ENCODE measurements around the gene MSH4.
"Not testable (repeated sequence)": the region's sequence is repeated elsewhere in the genome, so short reads cannot be mapped to it uniquely, and the experiment has no call there.

Gene MSH4

DNA sequence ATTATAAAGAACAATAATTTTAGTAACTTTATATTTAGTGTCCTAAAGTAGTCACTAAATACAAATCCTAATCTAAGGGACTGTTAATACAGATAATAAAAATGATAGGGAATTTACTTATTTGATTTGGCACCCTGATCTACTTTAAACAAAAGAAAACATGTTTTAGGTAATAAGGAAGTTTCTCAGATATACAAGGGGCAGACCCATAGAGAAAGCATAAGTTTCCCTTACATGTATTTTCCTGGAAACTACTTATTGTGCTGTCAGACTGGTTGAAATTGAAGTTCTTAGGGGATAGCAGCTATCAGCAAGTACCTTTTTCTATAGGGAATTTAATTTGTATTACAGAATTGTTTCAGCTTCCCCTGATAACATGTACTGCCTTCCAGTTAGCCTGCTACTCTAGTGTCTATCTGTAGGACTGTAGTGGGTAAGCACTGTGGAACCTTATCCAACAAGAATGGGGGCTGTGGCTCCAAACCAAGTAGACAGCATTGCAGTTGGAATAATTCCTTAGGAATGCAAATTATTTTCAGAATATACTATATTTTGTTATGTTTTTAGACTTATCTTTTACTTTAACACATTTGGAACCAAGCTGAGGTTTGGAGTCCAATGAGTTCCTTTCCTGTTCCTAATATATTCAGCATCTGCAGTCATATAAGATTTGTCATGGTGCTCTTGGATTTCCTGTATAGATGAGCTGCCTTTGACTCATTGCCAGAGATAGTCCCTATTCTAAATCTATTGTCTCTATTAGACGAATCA is 14.7 kb downstream of the MSH4 start:
- Histone ChIP-seq H3K9me3 (ENCODE audit: low read length) (no peaks in the 10 kb centered on the region), H3K79me2 (ENCODE audit: insufficient read depth, low read length) (no peaks in the 10 kb centered on the region), H3K9ac (ENCODE audit: low read length) (no peak overlapping the region), H3K4me3 (ENCODE audit: low read depth, low read length, poor library complexity, severe bottlenecking) (no peak overlapping the region), H3F3A (ENCODE audit: insufficient read depth, low read length) (no peaks in the 10 kb centered on the region), H3K36me3 (ENCODE audit: insufficient read depth, low read length) (no peaks in the 10 kb centered on the region), H3K27ac (ENCODE audit: low read depth, low read length, poor library complexity, severe bottlenecking) (no peak overlapping the region), H3K4me1 (ENCODE audit: insufficient read depth, low read length, severe bottlenecking) (no peaks in the 10 kb centered on the region), H3K9me2 (ENCODE audit: low read depth, low read length) (no peaks in the 10 kb centered on the region), H4K20me1 (ENCODE audit: insufficient read depth, low read length) (no peaks in the 10 kb centered on the region), H2AFZ (ENCODE audit: low read length) (no peak overlapping the region; the same call in 1 of the 2 replicates), H3K27me3 (ENCODE audit: insufficient read depth, low read length) (no peaks in the 10 kb centered on the region), H3K4me2 (ENCODE audit: low read length) (no peak overlapping the region)
- no peak for TF ChIP-seq EZH2 (IDR thresholded peaks at IDR 0.05; ENCODE audit: borderline replicate concordance, low read length)
- TF ChIP-seq, protein P1, sequence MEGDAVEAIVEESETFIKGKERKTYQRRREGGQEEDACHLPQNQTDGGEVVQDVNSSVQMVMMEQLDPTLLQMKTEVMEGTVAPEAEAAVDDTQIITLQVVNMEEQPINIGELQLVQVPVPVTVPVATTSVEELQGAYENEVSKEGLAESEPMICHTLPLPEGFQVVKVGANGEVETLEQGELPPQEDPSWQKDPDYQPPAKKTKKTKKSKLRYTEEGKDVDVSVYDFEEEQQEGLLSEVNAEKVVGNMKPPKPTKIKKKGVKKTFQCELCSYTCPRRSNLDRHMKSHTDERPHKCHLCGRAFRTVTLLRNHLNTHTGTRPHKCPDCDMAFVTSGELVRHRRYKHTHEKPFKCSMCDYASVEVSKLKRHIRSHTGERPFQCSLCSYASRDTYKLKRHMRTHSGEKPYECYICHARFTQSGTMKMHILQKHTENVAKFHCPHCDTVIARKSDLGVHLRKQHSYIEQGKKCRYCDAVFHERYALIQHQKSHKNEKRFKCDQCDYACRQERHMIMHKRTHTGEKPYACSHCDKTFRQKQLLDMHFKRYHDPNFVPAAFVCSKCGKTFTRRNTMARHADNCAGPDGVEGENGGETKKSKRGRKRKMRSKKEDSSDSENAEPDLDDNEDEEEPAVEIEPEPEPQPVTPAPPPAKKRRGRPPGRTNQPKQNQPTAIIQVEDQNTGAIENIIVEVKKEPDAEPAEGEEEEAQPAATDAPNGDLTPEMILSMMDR (IDR thresholded peaks at IDR 0.05; ENCODE audit: low read length) = no peak

DNA sequence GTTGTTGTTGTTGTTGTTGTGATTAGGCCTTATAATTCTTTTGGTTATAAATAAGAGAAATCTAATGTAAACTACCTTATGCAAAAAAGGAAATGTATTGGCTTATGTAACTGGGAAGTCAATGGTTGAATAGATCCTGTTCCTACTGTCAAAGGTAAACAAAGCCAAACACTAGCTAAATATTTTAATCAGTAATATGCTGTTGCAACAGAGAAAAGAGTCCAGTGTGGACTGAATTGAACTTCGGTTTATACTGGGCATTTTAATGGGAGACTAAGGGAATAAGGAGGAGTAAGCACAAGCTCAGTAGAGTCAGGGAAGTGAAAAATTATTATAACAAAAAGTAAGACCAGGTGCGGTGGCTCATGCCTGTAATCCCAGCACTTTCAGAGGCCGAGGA is 15.4 kb downstream of the MSH4 start:
- H3K4me3 ChIP-seq (ENCODE audit: low read depth, low read length, poor library complexity, severe bottlenecking) = no peak overlapping the region
- no peaks in the 10 kb centered on the region for H3K9me3 ChIP-seq (ENCODE audit: low read length)
- no peak overlapping the region for H2AFZ ChIP-seq (ENCODE audit: low read length)
- no peak for TF ChIP-seq EZH2 (IDR thresholded peaks at IDR 0.05; ENCODE audit: borderline replicate concordance, low read length)
- TF ChIP-seq, protein P1 (IDR thresholded peaks at IDR 0.05; ENCODE audit: low read length) = no peak
- no peak overlapping the region for H3K4me2 ChIP-seq (ENCODE audit: low read length)
- no peaks in the 10 kb centered on the region for H3K4me1 ChIP-seq (ENCODE audit: insufficient read depth, low read length, severe bottlenecking)
- no peak overlapping the region for H3K27ac ChIP-seq (ENCODE audit: low read depth, low read length, poor library complexity, severe bottlenecking)
- no peaks in the 10 kb centered on the region for H3F3A ChIP-seq (ENCODE audit: insufficient read depth, low read length)
- H3K36me3 ChIP-seq (ENCODE audit: insufficient read depth, low read length) = no peaks in the 10 kb centered on the region
- no peaks in the 10 kb centered on the region for H3K27me3 ChIP-seq (ENCODE audit: insufficient read depth, low read length)
- no peaks in the 10 kb centered on the region for H3K79me2 ChIP-seq (ENCODE audit: insufficient read depth, low read length)
- no peaks in the 10 kb centered on the region for H4K20me1 ChIP-seq (ENCODE audit: insufficient read depth, low read length)
- H3K9ac ChIP-seq (ENCODE audit: low read length) = no peak overlapping the region
- H3K9me2 ChIP-seq (ENCODE audit: low read depth, low read length) = no peaks in the 10 kb centered on the region

DNA sequence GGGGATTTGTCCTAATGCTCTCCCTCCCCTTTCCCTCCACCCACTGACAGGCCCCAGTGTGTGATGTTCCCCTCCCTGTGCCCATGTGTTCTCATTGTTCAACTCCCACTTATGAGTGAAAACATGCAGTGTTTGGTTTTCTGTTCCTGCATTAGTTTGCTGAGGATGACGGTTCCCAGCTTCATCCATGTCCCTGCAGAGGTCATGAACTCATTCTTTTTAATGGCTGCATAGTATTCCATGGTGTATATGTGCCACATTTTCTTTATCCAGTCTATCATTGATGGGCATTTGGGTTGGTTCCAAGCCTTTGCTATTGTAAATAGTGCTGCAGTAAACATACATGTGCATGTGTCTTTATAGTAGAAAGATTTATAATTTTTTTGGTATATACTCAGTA is 26.9 kb downstream of the MSH4 start:
- H3K9me3 ChIP-seq (ENCODE audit: low read length); H3K27ac ChIP-seq (ENCODE audit: low read depth, low read length, poor library complexity, severe bottlenecking); H4K20me1 ChIP-seq (ENCODE audit: insufficient read depth, low read length); H3K4me1 ChIP-seq (ENCODE audit: insufficient read depth, low read length, severe bottlenecking); H2AFZ ChIP-seq (ENCODE audit: low read length); H3K36me3 ChIP-seq (ENCODE audit: insufficient read depth, low read length); H3K9ac ChIP-seq (ENCODE audit: low read length); H3K79me2 ChIP-seq (ENCODE audit: insufficient read depth, low read length); H3K27me3 ChIP-seq (ENCODE audit: insufficient read depth, low read length); H3K4me3 ChIP-seq (ENCODE audit: low read depth, low read length, poor library complexity, severe bottlenecking); H3F3A ChIP-seq (ENCODE audit: insufficient read depth, low read length); H3K9me2 ChIP-seq (ENCODE audit: low read depth, low read length); H3K4me2 ChIP-seq (ENCODE audit: low read length): not testable (repeated sequence)

DNA sequence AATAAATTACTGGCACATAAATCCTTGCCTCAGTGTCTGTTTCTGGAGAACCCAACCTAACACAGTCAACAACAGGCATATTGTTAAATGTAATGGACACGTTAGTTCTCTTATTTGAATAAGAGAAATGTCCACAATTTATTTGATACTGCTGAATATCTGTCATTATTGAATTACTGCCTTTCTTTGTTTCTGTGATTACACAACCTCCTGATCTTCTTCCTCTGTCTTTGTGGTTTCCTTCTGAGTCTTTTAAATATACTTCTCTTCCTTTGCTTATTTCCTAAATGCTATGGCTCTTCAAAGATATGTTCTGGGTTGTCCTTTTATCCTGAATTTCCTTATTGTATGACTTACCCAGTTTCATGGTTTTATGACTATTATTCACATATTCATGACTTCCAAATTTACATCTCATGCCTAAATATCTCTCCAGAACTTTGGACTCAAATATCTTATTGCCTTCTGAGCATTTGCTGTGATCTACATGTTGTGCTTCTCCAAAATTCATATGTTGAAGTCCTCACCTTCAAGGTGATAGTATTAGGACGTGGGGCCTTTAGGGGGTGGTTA is 39.9 kb downstream of the MSH4 start:
- Histone ChIP-seq H3K4me1 (ENCODE audit: insufficient read depth, low read length, severe bottlenecking) (no peaks in the 10 kb centered on the region), H4K20me1 (ENCODE audit: insufficient read depth, low read length) (no peaks in the 10 kb centered on the region), H3K27ac (ENCODE audit: low read depth, low read length, poor library complexity, severe bottlenecking) (no peak overlapping the region), H2AFZ (ENCODE audit: low read length) (no peak overlapping the region), H3K4me3 (ENCODE audit: low read depth, low read length, poor library complexity, severe bottlenecking) (no peak overlapping the region), H3K79me2 (ENCODE audit: insufficient read depth, low read length) (no peaks in the 10 kb centered on the region), H3K9me2 (ENCODE audit: low read depth, low read length) (no peaks in the 10 kb centered on the region), H3K27me3 (ENCODE audit: insufficient read depth, low read length) (no peaks in the 10 kb centered on the region), H3K9ac (ENCODE audit: low read length) (no peak overlapping the region), H3F3A (ENCODE audit: insufficient read depth, low read length) (no peaks in the 10 kb centered on the region), H3K9me3 (ENCODE audit: low read length) (no peaks in the 10 kb centered on the region), H3K36me3 (ENCODE audit: insufficient read depth, low read length) (no peaks in the 10 kb centered on the region), H3K4me2 (ENCODE audit: low read length) (no peak overlapping the region)
- TF ChIP-seq EZH2 (IDR thresholded peaks at IDR 0.05; ENCODE audit: borderline replicate concordance, low read length) = no peak
- TF ChIP-seq, protein P1 (IDR thresholded peaks at IDR 0.05; ENCODE audit: low read length) = no peak

All from OCI-LY1 (cell line).